Measurements from ENCODE around the gene VSIR. TPM values are rescaled to one million over a fixed set of nuclear protein-coding genes. Genes with fewer than 3 reads are reported as not detected.

Gene VSIR
- total and polyA plus RNA-seq, 9 of the 15 experiments (the other 6 are each of a cell fraction or from before 2014, with no cell fraction given) = 0.14 to 20.5 (median 9.3) TPM

- Histone ChIP-seq H3K4me1 (replicated peaks in 1 of 2; ENCODE audit: control insufficient read depth in 2 of 2, insufficient read depth in 2 of 2, low read length in 2 of 2) (peaks cover 15 to 54% of the 10 kb centered on the region in 2 experiments), H3K9me3 (replicated peaks; ENCODE audit: control insufficient read depth, insufficient read depth, low read depth, low read length) (no peaks in the 10 kb centered on the region; the same call in 1 of the 2 replicates), H3K27ac (ENCODE audit: extremely low read depth, low read depth, low read length) (no peak overlapping the region), H3K27me3 (ENCODE audit: control insufficient read depth in 2 of 2, insufficient read depth in 2 of 2, low read length in 2 of 2) (no peaks in the 10 kb centered on the region), H2AFZ (ENCODE audit: low read depth, low read length) (no peak overlapping the region), H3K9me1 (ENCODE audit: control insufficient read depth, insufficient read depth, low read length) (peaks cover 3% of the 10 kb centered on the region), H3K36me3 (ENCODE audit: control insufficient read depth, insufficient read depth, low read length) (no peaks in the 10 kb centered on the region), H4K20me1 (replicated peaks; ENCODE audit: control insufficient read depth, insufficient read depth, low read length) (peaks cover 5% of the 10 kb centered on the region; the same call in 1 of the 2 replicates), H3K4me3 (no peak overlapping the region), H3K79me2 (ENCODE audit: control insufficient read depth, insufficient read depth, low read length) (no peaks in the 10 kb centered on the region), H3K9ac (ENCODE audit: insufficient read depth in 1 of 2, low read depth in 2 of 2, low read length in 2 of 2) (peak overlapping the region in 1 of 2 experiments; percentile 50; a peak in 1 of 4 replicates), H3K4me2 (ENCODE audit: insufficient read depth, low read length) (no peak overlapping the region)
- CTCF ChIA-PET (ENCODE audit: low intra/inter-chr PET ratio) = no interaction called here
- TF ChIP-seq NFATC3 (IDR thresholded peaks at IDR 0.05) (no peak), HDAC1 (IDR thresholded peaks at IDR 0.05) (0 out of 4 replicates have a peak, but pooled peaks of 1 of the 2 experiments have one; percentile 21), ZNF586 (CRISPR knock-in tag; conservative IDR thresholded peaks at IDR 0.05) (no peak), ZNF764 (CRISPR knock-in tag; IDR thresholded peaks at IDR 0.05; ENCODE audit: low read depth) (no peak), HNRNPLL (IDR thresholded peaks at IDR 0.05; ENCODE audit: low read depth, low read length, poor library complexity, severe bottlenecking) (no peak), EHMT2 (IDR thresholded peaks at IDR 0.05) (0 out of 2 replicates have a peak, but pooled peaks have one; percentile 16), HSF4 (CRISPR knock-in tag; IDR thresholded peaks at IDR 0.05; ENCODE audit: borderline replicate concordance) (no peak), PTTG1 (tag; IDR thresholded peaks at IDR 0.05; ENCODE audit: low read depth) (no peak), JUN (IDR thresholded peaks at IDR 0.05; ENCODE audit: borderline replicate concordance, low read depth, low read length) (no peak), JUN (CRISPR knock-in tag; IDR thresholded peaks at IDR 0.05; ENCODE audit: borderline replicate concordance) (no peak), ZNF707 (CRISPR knock-in tag; conservative IDR thresholded peaks at IDR 0.05) (no peak), NR1H2 (CRISPR knock-in tag; IDR thresholded peaks at IDR 0.05) (no peak), TSHZ1 (CRISPR knock-in tag; IDR thresholded peaks at IDR 0.05) (no peak)
- TF ChIP-seq, protein P1, sequence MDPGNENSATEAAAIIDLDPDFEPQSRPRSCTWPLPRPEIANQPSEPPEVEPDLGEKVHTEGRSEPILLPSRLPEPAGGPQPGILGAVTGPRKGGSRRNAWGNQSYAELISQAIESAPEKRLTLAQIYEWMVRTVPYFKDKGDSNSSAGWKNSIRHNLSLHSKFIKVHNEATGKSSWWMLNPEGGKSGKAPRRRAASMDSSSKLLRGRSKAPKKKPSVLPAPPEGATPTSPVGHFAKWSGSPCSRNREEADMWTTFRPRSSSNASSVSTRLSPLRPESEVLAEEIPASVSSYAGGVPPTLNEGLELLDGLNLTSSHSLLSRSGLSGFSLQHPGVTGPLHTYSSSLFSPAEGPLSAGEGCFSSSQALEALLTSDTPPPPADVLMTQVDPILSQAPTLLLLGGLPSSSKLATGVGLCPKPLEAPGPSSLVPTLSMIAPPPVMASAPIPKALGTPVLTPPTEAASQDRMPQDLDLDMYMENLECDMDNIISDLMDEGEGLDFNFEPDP (CRISPR knock-in tag; IDR thresholded peaks at IDR 0.05) = no peak
- TF ChIP-seq, protein P2, sequence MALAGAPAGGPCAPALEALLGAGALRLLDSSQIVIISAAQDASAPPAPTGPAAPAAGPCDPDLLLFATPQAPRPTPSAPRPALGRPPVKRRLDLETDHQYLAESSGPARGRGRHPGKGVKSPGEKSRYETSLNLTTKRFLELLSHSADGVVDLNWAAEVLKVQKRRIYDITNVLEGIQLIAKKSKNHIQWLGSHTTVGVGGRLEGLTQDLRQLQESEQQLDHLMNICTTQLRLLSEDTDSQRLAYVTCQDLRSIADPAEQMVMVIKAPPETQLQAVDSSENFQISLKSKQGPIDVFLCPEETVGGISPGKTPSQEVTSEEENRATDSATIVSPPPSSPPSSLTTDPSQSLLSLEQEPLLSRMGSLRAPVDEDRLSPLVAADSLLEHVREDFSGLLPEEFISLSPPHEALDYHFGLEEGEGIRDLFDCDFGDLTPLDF (CRISPR knock-in tag; IDR thresholded peaks at IDR 0.05) = no peak
- ATAC-seq (no peak), FAIRE-seq (no peak), DNase-seq (ENCODE audit: extremely low read depth in 1 of 4, low spot score in 3 of 4) (no peak)
- no TSS peak for BruUV-seq (replicated peaks)
- intact Hi-C loops (cut with micrococcal nuclease) = no loop called here
- in situ Hi-C loops (cut with MboI) = no loop called here
- POLR2A ChIA-PET = interaction anchor here (0.6 to 0.7 kb wide), 2 partner anchors 83 to 465 kb away, joined by 3 to 4 read pairs; no protein-coding TSS in a partner anchor
- WGBS (ENCODE audit: insufficient coverage, low coverage, missing lambda C conversion rate) = 55% methylated on average over 18 of the region's 21 CpGs
Observed at GRCh38 chr10:71807557-71808510, 34.5 kb upstream of the VSIR start.
